Tibial nerve (tissue), 4 donors: ENCODE measurements around the gene TMEM95. TPM values are rescaled to one million over a fixed set of nuclear protein-coding genes. Genes with fewer than 3 reads are reported as not detected.

Experiments
- DNase-seq, 2 donors: peaks; one replicate each; pipeline ENCODE4 v3.0.0-alpha.2; 2019; ENCODE audit warnings: low spot score in 2 of 2
- H3K27ac ChIP-seq, 4 donors: fragments of 200-600 bp; sonication (generic) in 3 of 4; one replicate each; pipeline ENCODE4 v1.5.1; 2017 to 2019; ENCODE audit warnings: mild to moderate bottlenecking in 1 of 4
- H3K27me3 ChIP-seq, 2 donors: fragments of 200-600 bp; sonication (generic) in 1 of 2; one replicate each; pipeline versions ENCODE4 v1.5.1 to v1.6.0; 2017 to 2019
- H3K36me3 ChIP-seq, 3 donors: fragments of 200-600 bp; sonication (generic); one replicate each; pipeline ENCODE4 v1.5.1; 2018 to 2019
- H3K4me1 ChIP-seq, 4 donors: fragments of 200-600 bp; sonication (generic) in 3 of 4; one replicate each; pipeline ENCODE4 v1.5.1; 2017 to 2019
- H3K4me3 ChIP-seq, 4 donors: fragments of 200-600 bp; sonication (generic) in 3 of 4; one replicate each; pipeline ENCODE4 v1.5.1; 2017 to 2019; ENCODE audit warnings: mild to moderate bottlenecking in 1 of 4, moderate library complexity in 1 of 4
- H3K9me3 ChIP-seq, 4 donors: fragments of 200-600 bp; sonication (generic) in 3 of 4; one replicate each; pipeline ENCODE4 v1.5.1; 2017 to 2019
- CTCF ChIP-seq, 5 experiments: fragments of 200-600 bp in 3 of 5; fragments of 450-650 bp in 2 of 5; sonication (generic) in 3 of 5; IDR thresholded peaks; one replicate each; pipeline ENCODE4 v1.5.1; 2016 to 2019; ENCODE audit warnings: antibody characterized with exemption in 5 of 5, mild to moderate bottlenecking in 3 of 5, moderate library complexity in 2 of 5
- EP300 ChIP-seq, 2 donors: sonication (generic); formaldehyde crosslinking; IDR thresholded peaks; one replicate each; pipeline ENCODE4 v1.6.1; 2017; ENCODE audit warnings: antibody characterized with exemption in 2 of 2, mild to moderate bottlenecking in 1 of 2
- POLR2A ChIP-seq, 2 donors: fragments of 450-650 bp; IDR thresholded peaks; one replicate each; pipeline ENCODE4 v1.6.1; 2017; ENCODE audit warnings: antibody characterized with exemption in 2 of 2, mild to moderate bottlenecking in 2 of 2, moderate library complexity in 2 of 2
- WGBS, 2 donors: methylation state at CpG; one replicate each; pipeline ENCODE4 v1.1.5; 2018; 5-methylcytosine and 5-hydroxymethylcytosine counted together
- total RNA-seq, 4 donors: library from RNA; depleted of rRNA; stranded (reverse); fragments of >200 nt; gene quantifications; one replicate each; pipeline ENCODE4 v1.1.0, GENCODE V29; 2016

TMEM95 gene
- total RNA-seq, 4 donors from 2014 or later, result not detected

GRCh38 chr17:7380855-7381683, 26.1 kb downstream of the TMEM95 start, which contains the start of gene TNK1:
Gene TNK1 (plus strand): TSS chr17:7381089. CDS start chr17:7382927, 1,838 bp downstream.
- no peak for TF ChIP-seq POLR2A (IDR thresholded peaks at IDR 0.05)
- peak in 1 of 2 donors; percentile 50 for TF ChIP-seq EP300 (IDR thresholded peaks at IDR 0.05)
- TF ChIP-seq CTCF (IDR thresholded peaks at IDR 0.05), result no peak
- Histone ChIP-seq H3K27me3 (peaks cover 0 to 47% of the 10 kb centered on the region in 2 donors), H3K9me3 (no peaks in the 10 kb centered on the region), H3K4me1 (peaks cover 0 to 40% (median 13%) of the 10 kb centered on the region in 4 donors), H3K36me3 (peaks cover 0 to under 1% (median 0%) of the 10 kb centered on the region in 3 donors), H3K4me3 (peak within 1 kb of the TSS; percentile 20 to 61 (median 40)), H3K27ac (peak within 1 kb of the TSS in 3 of 4 donors; percentile 45 to 79 (median 78))
- WGBS, 2 donors, result 5 to 6% methylated on average over 36 to 46 of the region's 52 CpGs
- DNase-seq, result no peak

GRCh38 chr17:7382901-7383300, 27.9 kb downstream of the TMEM95 start:
- peaks cover 0 to 19% (median 0%) of the 10 kb centered on the region in 3 donors for H3K36me3 ChIP-seq
- H3K4me1 ChIP-seq, result peaks cover 0 to 40% (median 13%) of the 10 kb centered on the region in 4 donors
- no peak for DNase-seq
- no peaks in the 10 kb centered on the region for H3K9me3 ChIP-seq
- 79 to 86% methylated on average over 10 of the region's 10 CpGs for WGBS, 2 donors
- H3K27me3 ChIP-seq, result peaks cover 0 to 47% of the 10 kb centered on the region in 2 donors
- H3K4me3 ChIP-seq, result no peak overlapping the region
- TF ChIP-seq CTCF (IDR thresholded peaks at IDR 0.05) (no peak), POLR2A (IDR thresholded peaks at IDR 0.05) (no peak)
- no peak overlapping the region for H3K27ac ChIP-seq

- Histone ChIP-seq H3K9me3 (no peaks in the 10 kb centered on the region), H3K27me3 (peaks cover 0 to 47% of the 10 kb centered on the region in 2 donors), H3K27ac (peak overlapping the region in 3 of 4 donors; percentile 55 to 86 (median 83)), H3K36me3 (peaks cover 0 to 23% (median 0%) of the 10 kb centered on the region in 3 donors), H3K4me1 (peaks cover 0 to 40% (median 13%) of the 10 kb centered on the region in 4 donors), H3K4me3 (peak overlapping the region; percentile 48 to 60 (median 52))
- TF ChIP-seq POLR2A (IDR thresholded peaks at IDR 0.05) (no peak), EP300 (IDR thresholded peaks at IDR 0.05) (no peak), CTCF (IDR thresholded peaks at IDR 0.05) (no peak)
- no peak for DNase-seq
- WGBS, 2 donors, result 63 to 84% methylated on average over 6 to 10 of the region's 11 CpGs
Measured at GRCh38 chr17:7383371-7383741, 28.4 kb downstream of the TMEM95 start.

- Histone ChIP-seq H3K27ac (peak overlapping the region; percentile 55 to 86 (median 82)), H3K4me1 (peaks cover 0 to 40% (median 13%) of the 10 kb centered on the region in 4 donors), H3K4me3 (peak overlapping the region; percentile 48 to 60 (median 52)), H3K36me3 (peaks cover 0 to 29% (median 0%) of the 10 kb centered on the region in 3 donors), H3K9me3 (no peaks in the 10 kb centered on the region), H3K27me3 (peaks cover 0 to 44% of the 10 kb centered on the region in 2 donors)
- DNase-seq, result no peak
- WGBS, 2 donors, result 10 to 15% methylated on average over 26 to 32 of the region's 65 CpGs
- TF ChIP-seq POLR2A (IDR thresholded peaks at IDR 0.05) (peak in 1 of 2 donors; percentile 23), EP300 (IDR thresholded peaks at IDR 0.05) (peak in 1 of 2 donors; percentile 53), CTCF (IDR thresholded peaks at IDR 0.05) (no peak)
Measured at GRCh38 chr17:7383742-7384488, 29.0 kb downstream of the TMEM95 start.
